Left lung (tissue), 10 donors: ENCODE results near the gene CCDC170. TPM values are rescaled to one million over a fixed set of nuclear protein-coding genes. Genes with fewer than 3 reads are reported as not detected.

Experiments
- ATAC-seq: fragments of 200-7000 bp; cut with Tn5 transposase; one replicate; pipeline ENCODE4 v1.9.1; 2020; ENCODE audit warnings: moderate library complexity
- DNase-seq, 4 donors: peaks; one replicate each; pipeline ENCODE4 v3.0.0-alpha.2; 2013 to 2020
- H3K27ac ChIP-seq, 2 donors: fragments of 200-600 bp; sonication (generic) in 1 of 2; one replicate each; pipeline versions ENCODE4 v1.5.0 to v1.8.0; 2020 to 2021
- H3K27me3 ChIP-seq, 2 donors: fragments of 200-600 bp; sonication (generic) in 1 of 2; one replicate each; pipeline versions ENCODE4 v1.5.0 to v1.8.0; 2020 to 2021
- H3K36me3 ChIP-seq, 2 donors: fragments of 200-600 bp; sonication (generic) in 1 of 2; one replicate each; pipeline versions ENCODE4 v1.5.0 to v1.8.0; 2020 to 2021
- H3K4me1 ChIP-seq, 2 donors: fragments of 200-600 bp; one replicate each; pipeline ENCODE4 v1.8.0; 2021
- H3K4me3 ChIP-seq, 2 donors: fragments of 200-600 bp; sonication (generic) in 1 of 2; one replicate each; pipeline versions ENCODE4 v1.5.0 to v1.8.0; 2020 to 2021; ENCODE audit warnings: mild to moderate bottlenecking in 1 of 2
- H3K9me3 ChIP-seq, 2 donors: fragments of 200-600 bp; sonication (generic) in 1 of 2; one replicate each; pipeline versions ENCODE4 v1.5.0 to v1.8.0; 2020 to 2021
- intact Hi-C, 2 donors: fragments of 100-400 bp; cut with DNase I; formaldehyde crosslinking; loops; one replicate each; pipeline versions ENCODE4 v1.11.2 to v1.14.2; 2022
- polyA plus RNA-seq, 6 donors: library from polyadenylated mRNA; unstranded; fragments of 120-200 nt; gene quantifications; one replicate each; pipeline ENCODE4 v1.2.1, GENCODE V29; 2013; ENCODE audit not compliant: insufficient read length in 6 of 6
- total RNA-seq, 2 donors: library from RNA; stranded (reverse); fragmentation: NEBNext Ultra II Directional; extraction: Animal tissue kit (Norgen Biotek cat#: 25700); gene quantifications; one replicate each; pipeline ENCODE4 v1.2.1, GENCODE V29; 2021
- TF ChIP-seq, protein P1 (sequence below), 2 donors: fragments of 200-600 bp; sonication (generic) in 1 of 2; IDR thresholded peaks; one replicate each; pipeline versions ENCODE4 v1.5.0 to v1.8.0; 2021; ENCODE audit warnings: antibody characterized with exemption in 2 of 2
- donor health status: DM: no; HTN: yes; CAD: no.
- donor health status: DM: no; HTN: no; CAD: no.

CCDC170 gene
- total and polyA plus RNA-seq, 8 donors = 1.3 to 8.2 (median 4.4) TPM

DNA sequence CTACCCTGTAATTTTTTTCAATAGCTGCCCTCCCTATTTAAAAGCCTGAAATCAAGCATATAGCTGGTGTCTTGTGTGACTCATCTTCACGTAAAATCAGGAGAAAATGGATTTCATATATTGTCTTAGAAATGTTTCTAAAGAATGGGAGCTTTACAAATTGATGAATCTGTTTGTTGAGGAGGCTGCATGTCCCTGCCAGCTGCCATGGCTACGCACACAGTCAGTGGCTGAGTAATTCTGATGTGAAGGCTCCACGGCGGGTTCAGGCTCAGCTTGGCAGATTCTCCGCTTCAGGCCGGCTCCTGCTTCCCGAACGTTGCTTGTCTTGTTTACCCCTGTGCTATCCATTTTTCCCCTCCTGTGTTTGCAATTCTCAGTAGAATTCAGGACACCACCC, 82.8 kb downstream of the CCDC170 start:
- Histone ChIP-seq H3K4me1 (no peaks in the 10 kb centered on the region), H3K4me3 (no peak overlapping the region), H3K9me3 (no peaks in the 10 kb centered on the region), H3K27me3 (no peaks in the 10 kb centered on the region), H3K36me3 (no peaks in the 10 kb centered on the region), H3K27ac (no peak overlapping the region)
- ATAC-seq (no peak), DNase-seq (peak in 1 of 4 donors; percentile 65)
- TF ChIP-seq, protein P1, sequence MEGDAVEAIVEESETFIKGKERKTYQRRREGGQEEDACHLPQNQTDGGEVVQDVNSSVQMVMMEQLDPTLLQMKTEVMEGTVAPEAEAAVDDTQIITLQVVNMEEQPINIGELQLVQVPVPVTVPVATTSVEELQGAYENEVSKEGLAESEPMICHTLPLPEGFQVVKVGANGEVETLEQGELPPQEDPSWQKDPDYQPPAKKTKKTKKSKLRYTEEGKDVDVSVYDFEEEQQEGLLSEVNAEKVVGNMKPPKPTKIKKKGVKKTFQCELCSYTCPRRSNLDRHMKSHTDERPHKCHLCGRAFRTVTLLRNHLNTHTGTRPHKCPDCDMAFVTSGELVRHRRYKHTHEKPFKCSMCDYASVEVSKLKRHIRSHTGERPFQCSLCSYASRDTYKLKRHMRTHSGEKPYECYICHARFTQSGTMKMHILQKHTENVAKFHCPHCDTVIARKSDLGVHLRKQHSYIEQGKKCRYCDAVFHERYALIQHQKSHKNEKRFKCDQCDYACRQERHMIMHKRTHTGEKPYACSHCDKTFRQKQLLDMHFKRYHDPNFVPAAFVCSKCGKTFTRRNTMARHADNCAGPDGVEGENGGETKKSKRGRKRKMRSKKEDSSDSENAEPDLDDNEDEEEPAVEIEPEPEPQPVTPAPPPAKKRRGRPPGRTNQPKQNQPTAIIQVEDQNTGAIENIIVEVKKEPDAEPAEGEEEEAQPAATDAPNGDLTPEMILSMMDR (IDR thresholded peaks at IDR 0.05) = no peak
- intact Hi-C loops = no loop called here

DNA sequence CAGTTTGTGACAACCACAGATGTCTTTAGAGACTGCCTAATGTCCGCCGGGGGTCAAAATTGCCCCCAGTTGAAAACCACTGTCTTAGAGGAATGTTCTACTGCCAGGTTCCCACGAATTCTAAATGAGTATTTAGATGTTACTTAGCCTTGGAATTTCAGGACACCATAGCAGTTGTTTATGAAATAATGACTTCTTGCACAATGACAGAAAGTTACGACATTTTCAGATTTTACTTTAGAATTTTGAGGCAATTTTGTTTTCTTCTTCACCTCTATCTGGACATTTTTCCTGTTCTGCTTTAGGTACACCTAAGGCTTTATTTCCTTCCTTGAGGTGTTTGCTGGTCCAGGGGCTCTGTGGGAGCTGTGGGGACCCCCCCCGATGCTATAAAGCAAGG, 83.4 kb downstream of the CCDC170 start:
- no peak overlapping the region for H3K4me3 ChIP-seq
- H3K9me3 ChIP-seq = no peaks in the 10 kb centered on the region
- H3K27ac ChIP-seq = no peak overlapping the region
- ATAC-seq = no peak
- TF ChIP-seq, protein P1 (IDR thresholded peaks at IDR 0.05) = no peak
- no peaks in the 10 kb centered on the region for H3K27me3 ChIP-seq
- H3K36me3 ChIP-seq = no peaks in the 10 kb centered on the region
- no peak for DNase-seq
- H3K4me1 ChIP-seq = no peaks in the 10 kb centered on the region
- intact Hi-C loops = no loop called here

GRCh38 chr6:151585741-151586140, 91.9 kb downstream of the CCDC170 start:
- intact Hi-C loops = no loop called here
- Histone ChIP-seq H3K27ac (no peak overlapping the region), H3K27me3 (no peaks in the 10 kb centered on the region), H3K4me1 (no peaks in the 10 kb centered on the region), H3K4me3 (no peak overlapping the region), H3K36me3 (no peaks in the 10 kb centered on the region), H3K9me3 (no peaks in the 10 kb centered on the region)
- ATAC-seq = no peak
- TF ChIP-seq, protein P1 (IDR thresholded peaks at IDR 0.05) = no peak
- DNase-seq = no peak

GRCh38 chr6:151589667-151590066, 95.8 kb downstream of the CCDC170 start:
- H3K4me1 ChIP-seq = no peaks in the 10 kb centered on the region
- intact Hi-C loops = no loop called here
- no peak for ATAC-seq
- TF ChIP-seq, protein P1 (IDR thresholded peaks at IDR 0.05) = no peak
- H3K27ac ChIP-seq = no peak overlapping the region
- H3K36me3 ChIP-seq = no peaks in the 10 kb centered on the region
- DNase-seq = no peak
- H3K9me3 ChIP-seq = peaks cover 0 to 18% of the 10 kb centered on the region in 2 donors
- H3K27me3 ChIP-seq = no peaks in the 10 kb centered on the region
- no peak overlapping the region for H3K4me3 ChIP-seq

DNA sequence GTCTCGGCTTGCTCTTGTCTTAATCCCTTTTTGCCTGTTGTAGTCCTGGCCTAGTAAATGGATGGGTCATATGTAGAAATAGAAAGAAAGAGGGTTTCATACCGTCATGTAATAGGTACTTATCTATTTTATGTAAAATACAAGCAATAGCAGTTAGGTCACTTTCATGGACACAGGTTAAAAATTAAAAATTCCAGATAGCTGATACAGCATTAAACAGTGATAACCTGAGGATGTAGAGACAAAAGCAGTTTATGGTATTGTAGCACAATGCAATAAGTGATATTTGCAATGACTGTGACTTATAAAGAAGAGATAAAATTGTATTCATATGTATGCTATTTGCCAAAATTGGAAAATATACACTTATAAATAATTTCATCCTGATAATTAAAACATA, 96.9 kb downstream of the CCDC170 start:
- Histone ChIP-seq H3K27me3 (no peaks in the 10 kb centered on the region), H3K9me3 (peaks cover 0 to 18% of the 10 kb centered on the region in 2 donors), H3K4me3 (no peak overlapping the region), H3K36me3 (no peaks in the 10 kb centered on the region), H3K4me1 (no peaks in the 10 kb centered on the region), H3K27ac (no peak overlapping the region)
- ATAC-seq (no peak), DNase-seq (no peak)
- intact Hi-C loops = no loop called here
- TF ChIP-seq, protein P1 (IDR thresholded peaks at IDR 0.05) = no peak
